ENCODE results near the gene MEIOB.

DNA sequence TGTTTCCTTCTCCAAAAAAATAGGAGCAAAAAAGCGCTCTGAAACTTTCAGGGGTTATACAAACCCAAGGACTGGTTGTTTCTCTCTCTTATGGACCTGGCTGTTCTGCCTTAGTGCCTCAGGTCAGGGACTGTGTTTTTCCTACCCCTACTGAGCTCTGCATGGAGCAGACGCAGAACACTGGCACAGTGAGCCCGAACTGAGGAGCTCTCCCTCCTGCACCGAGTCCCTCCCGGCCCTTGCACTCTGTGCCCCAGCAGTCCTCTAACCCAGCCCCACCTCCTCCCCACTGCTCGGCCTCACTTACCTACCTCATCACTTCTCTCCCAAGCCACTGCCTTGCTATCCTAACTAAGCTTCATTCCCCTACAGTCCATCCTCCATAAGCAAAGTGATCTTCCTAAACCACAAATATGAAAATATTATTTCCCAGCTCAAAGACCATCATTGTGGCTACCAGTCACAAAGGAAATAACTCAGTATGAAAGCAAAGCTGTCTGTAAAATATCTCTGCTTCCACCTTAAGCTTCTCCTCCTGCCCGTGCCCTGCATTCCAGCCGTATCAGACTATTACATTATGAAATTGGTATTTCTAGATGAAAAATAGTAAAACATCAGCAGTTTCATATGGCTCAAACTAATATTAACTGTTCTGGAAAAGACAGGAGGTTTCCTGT is 13.6 kb downstream of the MEIOB start:
- TF ChIP-seq POLR2A (IDR thresholded peaks at IDR 0.05; ENCODE audit: low read depth, low read length) = no peak
- TF ChIP-seq POLR2AphosphoS5 (IDR thresholded peaks at IDR 0.05; ENCODE audit: low read depth, low read length) = no peak
